SJSA1 (cell line): ENCODE results near the gene PTPN1. TPM values are rescaled to one million over a fixed set of nuclear protein-coding genes. Genes with fewer than 3 reads are reported as not detected.
A peak's percentile ranks its signal among the peaks of the same experiment; 100 is the strongest.

Experiments
- DNase-seq, 2 experiments: peaks; one replicate each; pipeline ENCODE4 v3.0.0-alpha.2; 2015 to 2020; ENCODE audit warnings: low spot score in 2 of 2, low read depth in 1 of 2
- H3K27ac ChIP-seq: fragments of 250-450 bp; sonication (Bioruptor Pico); 2 replicates; pipeline ENCODE4 v1.5.1; 2020; ENCODE audit warnings: mild to moderate bottlenecking, moderate library complexity
- H3K27me3 ChIP-seq: fragments of 250-450 bp; sonication (Bioruptor Pico); replicated peaks from 2 replicates; pipeline ENCODE4 v1.5.1; 2020; ENCODE audit warnings: mild to moderate bottlenecking, moderate library complexity
- H3K36me3 ChIP-seq: fragments of 250-450 bp; sonication (Bioruptor Pico); 2 replicates; pipeline ENCODE4 v1.5.1; 2020; ENCODE audit warnings: mild to moderate bottlenecking
- H3K4me1 ChIP-seq: fragments of 250-450 bp; sonication (Bioruptor Pico); replicated peaks from 2 replicates; pipeline ENCODE4 v1.6.1; 2021; ENCODE audit warnings: mild to moderate bottlenecking
- H3K4me3 ChIP-seq: fragments of 250-450 bp; sonication (Bioruptor Pico); 2 replicates; pipeline ENCODE4 v1.5.1; 2020; ENCODE audit warnings: mild to moderate bottlenecking
- H3K9me3 ChIP-seq: fragments of 250-450 bp; sonication (Bioruptor Pico); replicated peaks from 2 replicates; pipeline ENCODE4 v1.5.1; 2020; ENCODE audit warnings: mild to moderate bottlenecking
- total RNA-seq: library from RNA; depleted of rRNA; stranded (reverse); fragments of >200 nt; shearing (Covaris generic); gene quantifications from 2 replicates; pipeline ENCODE4 v1.2.3, GENCODE V29; 2014; rRNA removed

The PTPN1 gene
- 61.1 and 71.3 TPM in 2 replicates for total RNA-seq

DNA sequence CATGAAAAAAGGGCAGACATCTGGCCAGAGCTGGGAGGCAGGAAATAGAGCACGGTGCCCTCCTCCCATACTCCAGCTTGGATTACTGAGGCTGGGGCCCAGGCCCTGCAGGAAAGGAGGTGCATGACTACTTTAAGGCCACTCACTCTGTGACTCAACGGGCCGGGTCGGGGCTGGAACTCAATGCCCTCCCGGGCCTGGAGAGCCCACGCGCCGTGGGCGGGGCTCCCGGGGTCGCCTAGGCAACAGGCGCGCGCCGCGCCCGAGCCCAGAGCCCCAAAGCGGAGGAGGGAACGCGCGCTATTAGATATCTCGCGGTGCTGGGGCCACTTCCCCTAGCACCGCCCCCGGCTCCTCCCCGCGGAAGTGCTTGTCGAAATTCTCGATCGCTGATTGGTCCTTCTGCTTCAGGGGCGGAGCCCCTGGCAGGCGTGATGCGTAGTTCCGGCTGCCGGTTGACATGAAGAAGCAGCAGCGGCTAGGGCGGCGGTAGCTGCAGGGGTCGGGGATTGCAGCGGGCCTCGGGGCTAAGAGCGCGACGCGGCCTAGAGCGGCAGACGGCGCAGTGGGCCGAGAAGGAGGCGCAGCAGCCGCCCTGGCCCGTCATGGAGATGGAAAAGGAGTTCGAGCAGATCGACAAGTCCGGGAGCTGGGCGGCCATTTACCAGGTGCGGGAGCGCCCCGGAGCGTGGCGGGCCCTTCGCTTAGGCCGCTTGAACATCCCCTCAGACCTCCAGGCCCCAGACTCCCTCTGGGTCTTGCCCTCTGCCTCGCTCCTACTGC, at the start of gene PTPN1:
Gene PTPN1, plus strand, starts transcription at position 461 of the 783 bp plus-strand sequence. Its CDS starts 145 bp downstream, at position 606.
- peak; percentile 99 to 100 for DNase-seq
- H3K9me3 ChIP-seq: no peaks in the 10 kb centered on the region

DNA sequence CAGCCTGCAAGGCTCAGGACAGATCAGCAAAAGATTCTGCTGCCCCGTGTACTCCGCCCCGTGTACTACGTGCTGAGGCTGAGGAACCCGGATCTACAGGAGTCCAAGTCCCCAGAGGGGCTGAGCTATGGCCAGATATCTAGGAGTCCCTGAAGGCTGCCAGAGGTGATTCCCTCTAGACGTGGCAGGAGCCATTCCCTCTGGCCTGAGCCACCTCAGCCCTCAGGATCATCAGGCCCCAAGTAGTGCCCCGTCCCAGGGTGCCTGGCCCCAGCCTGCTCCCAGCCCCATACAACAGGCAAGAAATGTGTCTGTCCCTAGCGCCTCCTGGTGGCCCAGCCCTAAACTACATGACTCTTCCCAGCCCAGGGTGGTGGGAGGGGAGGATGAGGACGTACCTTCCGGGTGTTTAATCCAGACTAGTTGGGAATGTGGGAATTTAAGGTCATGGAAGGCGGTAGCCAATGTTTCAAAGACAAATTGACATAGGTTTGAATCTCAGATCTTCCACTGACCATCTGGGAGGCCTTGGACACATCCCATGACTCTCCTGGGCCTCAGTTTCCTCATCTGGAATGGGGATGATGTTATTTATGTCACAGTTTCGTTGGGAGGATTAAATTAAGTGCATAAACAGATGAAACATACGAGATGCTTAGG, 49.4 kb upstream of the PTPN1 start:
- Histone ChIP-seq H3K4me1 (0 out of 2 replicates have a peak, but pooled peaks cover 5% of the 10 kb centered on the region), H3K27me3 (no peaks in the 10 kb centered on the region), H3K36me3 (no peaks in the 10 kb centered on the region), H3K4me3 (no peak overlapping the region), H3K9me3 (no peaks in the 10 kb centered on the region), H3K27ac (no peak overlapping the region)
- peak; percentile 80 to 83 for DNase-seq

More for the DNA sequence above, at the start of gene PTPN1:
- H3K4me1 ChIP-seq: peaks cover 42% of the 10 kb centered on the region
- peak within 1 kb of the TSS; percentile 80 for H3K4me3 ChIP-seq
- H3K27ac ChIP-seq: peak within 1 kb of the TSS; percentile 62
- no peaks in the 10 kb centered on the region for H3K27me3 ChIP-seq
- peaks cover 11% of the 10 kb centered on the region; the same call in 1 of the 2 replicates for H3K36me3 ChIP-seq

DNA sequence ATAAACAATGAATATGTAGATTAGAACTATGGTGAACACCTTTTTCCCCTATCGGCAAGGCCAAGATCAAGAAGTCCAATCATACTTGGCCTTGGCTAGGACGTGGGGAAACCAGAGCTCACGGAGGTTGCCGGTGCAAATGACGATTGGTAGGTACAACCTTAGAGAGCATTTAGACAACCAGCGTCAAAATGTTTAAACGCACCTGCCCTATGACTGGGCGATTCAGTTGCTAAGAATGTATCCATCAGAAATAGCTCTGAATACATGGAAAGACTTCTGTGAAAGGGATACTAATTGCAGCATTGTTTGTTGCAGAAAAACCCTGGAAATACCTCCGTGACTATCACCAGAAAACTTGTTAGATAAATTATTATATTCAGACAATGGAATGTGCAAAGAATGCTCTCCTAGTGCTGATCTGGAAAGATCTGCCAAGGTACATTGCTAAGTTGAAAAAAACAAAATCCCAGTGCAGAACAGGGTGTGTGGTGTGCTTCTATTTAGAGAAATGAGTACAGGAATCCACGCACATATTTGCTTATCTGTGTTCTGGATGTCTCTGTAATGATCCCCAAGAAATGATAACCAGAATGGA, 48.0 kb upstream of the PTPN1 start:
- no peak for DNase-seq
- Histone ChIP-seq H3K9me3 (no peaks in the 10 kb centered on the region), H3K27me3 (no peaks in the 10 kb centered on the region), H3K4me1 (0 out of 2 replicates have a peak, but pooled peaks cover 5% of the 10 kb centered on the region), H3K4me3 (no peak overlapping the region), H3K27ac (no peak overlapping the region), H3K36me3 (no peaks in the 10 kb centered on the region)

DNA sequence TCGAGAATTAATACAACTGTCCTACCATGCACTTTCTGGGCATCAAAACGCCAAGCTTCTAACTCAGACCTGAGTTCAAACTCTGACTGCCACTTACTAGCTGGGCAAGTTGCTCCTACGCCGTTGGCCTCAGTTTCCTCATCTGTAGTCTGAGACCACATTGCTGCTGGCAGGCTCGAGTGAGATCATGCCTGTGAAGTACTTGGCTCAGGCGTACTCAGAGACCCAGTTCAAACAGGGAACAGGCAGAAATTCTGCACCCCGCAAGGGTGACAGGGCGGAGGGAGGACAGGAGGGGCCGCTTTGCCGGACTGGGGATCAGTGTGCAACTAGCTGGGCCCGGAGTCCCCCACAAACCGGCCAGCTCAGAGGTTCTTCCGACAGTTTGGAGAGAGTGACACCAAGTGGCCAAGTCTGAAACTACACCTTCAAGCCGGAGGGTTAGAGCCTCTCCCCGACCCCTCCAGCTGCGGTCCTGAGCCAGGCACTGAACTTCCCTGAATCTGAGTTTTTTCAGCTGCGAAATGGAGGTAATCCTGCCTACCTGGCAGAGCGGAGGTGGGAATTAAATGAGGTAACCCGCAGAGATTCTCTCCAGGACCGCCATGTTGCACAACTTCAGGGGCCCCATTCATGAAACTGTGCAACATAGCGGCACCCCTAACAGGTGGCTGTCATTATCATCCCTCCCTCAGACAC, 46.0 kb upstream of the PTPN1 start:
- DNase-seq: peak; percentile 58 to 75
- Histone ChIP-seq H3K36me3 (no peaks in the 10 kb centered on the region), H3K27ac (no peak overlapping the region), H3K4me1 (0 out of 2 replicates have a peak, but pooled peaks cover 5% of the 10 kb centered on the region), H3K27me3 (no peaks in the 10 kb centered on the region), H3K4me3 (no peak overlapping the region), H3K9me3 (no peaks in the 10 kb centered on the region)

DNA sequence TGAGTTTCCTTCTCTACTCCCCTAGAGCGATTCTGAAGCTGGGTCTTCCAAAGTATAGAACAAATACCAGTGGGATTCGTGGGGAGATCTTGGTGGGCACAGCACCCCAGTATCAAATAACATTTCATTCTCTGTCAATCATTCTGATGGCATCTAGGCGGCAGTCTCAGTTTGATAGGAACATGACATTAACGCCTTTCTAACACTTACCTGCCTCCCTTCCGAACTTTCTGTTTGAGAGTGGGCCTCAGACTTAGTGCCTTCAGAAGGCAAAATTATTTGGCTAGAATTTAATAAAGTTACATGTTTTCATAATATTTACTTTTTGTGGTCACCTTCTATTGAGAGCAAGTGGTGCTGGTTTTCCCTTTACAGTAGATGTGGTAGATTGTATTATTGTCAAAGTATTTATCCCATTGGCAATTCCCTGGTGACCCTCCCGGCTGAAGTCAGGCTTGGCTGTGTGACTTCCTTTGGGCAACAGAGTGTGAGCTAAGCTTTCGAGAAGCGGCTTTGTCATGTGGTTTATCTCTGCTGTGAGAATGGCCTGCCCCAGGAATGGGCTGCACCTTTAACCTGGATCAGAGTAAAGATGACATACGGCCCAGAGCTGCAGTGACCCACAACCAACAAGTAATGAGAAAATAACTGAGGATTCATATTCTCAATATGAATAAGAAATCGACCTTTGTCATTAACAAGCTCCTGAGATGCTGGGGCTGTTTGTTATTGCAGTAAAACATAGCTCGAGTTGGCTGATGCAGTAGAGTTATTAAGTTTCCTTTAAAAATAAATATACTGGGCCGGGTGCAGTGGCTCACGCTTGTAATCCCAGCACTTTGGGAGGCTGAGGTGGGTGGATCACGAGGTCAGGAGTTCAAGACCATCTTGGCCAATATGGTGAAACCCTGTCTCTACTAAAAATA, 45.2 kb upstream of the PTPN1 start:
- no peaks in the 10 kb centered on the region for H3K27me3 ChIP-seq
- no peaks in the 10 kb centered on the region for H3K9me3 ChIP-seq
- no peaks in the 10 kb centered on the region for H3K36me3 ChIP-seq
- 0 out of 2 replicates have a peak, but pooled peaks cover 5% of the 10 kb centered on the region for H3K4me1 ChIP-seq
- H3K27ac ChIP-seq: no peak overlapping the region
- no peak overlapping the region for H3K4me3 ChIP-seq
- DNase-seq: no peak

DNA sequence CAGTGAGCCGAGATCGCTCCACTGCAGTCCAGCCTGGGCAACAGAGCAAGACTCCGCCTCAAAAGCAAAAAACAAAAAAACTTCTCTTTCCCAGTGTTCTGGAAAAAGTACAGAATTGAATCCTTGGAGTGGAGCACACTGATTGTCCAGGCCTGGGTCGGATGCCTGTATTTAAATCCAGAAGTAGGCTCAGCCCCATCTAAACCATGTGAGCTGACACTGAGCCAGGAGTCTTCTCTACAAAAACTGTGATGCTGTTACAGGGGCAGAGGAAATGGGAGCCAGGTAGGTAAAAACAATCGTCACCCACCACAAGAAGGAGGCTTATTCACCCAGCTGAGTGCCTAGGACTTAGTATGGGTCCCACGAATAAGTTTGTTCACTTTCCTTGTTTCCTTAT, 43.0 kb upstream of the PTPN1 start:
- H3K9me3 ChIP-seq: no peaks in the 10 kb centered on the region
- no peak for DNase-seq
- no peak overlapping the region for H3K27ac ChIP-seq
- H3K4me1 ChIP-seq: 0 out of 2 replicates have a peak, but pooled peaks cover 5% of the 10 kb centered on the region
- H3K27me3 ChIP-seq: no peaks in the 10 kb centered on the region
- no peak overlapping the region for H3K4me3 ChIP-seq
- no peaks in the 10 kb centered on the region for H3K36me3 ChIP-seq

DNA sequence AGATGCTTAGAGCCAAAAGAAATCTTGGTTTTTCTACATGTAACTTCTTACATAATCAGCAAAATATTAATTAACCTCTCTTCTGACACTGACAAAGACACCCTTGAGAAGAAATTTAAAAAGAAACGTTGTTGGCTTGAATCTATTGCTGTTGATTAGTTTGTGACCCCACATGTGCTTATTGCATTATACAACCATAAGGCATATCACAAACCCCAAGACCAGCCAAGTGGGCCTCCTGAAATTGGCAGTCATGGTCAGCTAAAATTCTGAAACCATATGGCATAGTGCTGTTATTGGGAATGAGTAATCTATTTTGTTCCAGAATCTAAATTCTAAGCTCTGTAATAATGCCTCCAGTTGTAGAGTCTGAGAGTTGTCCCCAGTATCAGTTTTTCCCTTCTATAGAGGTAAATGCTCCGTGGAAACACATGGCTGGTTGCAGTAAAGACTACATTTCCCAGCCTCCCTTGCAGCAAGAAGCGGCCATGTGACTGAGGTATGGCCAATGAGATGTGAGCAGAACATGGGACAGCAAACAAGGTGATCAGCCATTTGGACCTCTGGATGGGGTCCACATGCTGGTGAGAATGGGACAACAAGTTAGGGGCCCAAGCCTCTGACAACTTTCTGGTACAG, 42.3 kb upstream of the PTPN1 start:
- H3K27ac ChIP-seq: no peak overlapping the region

DNA sequence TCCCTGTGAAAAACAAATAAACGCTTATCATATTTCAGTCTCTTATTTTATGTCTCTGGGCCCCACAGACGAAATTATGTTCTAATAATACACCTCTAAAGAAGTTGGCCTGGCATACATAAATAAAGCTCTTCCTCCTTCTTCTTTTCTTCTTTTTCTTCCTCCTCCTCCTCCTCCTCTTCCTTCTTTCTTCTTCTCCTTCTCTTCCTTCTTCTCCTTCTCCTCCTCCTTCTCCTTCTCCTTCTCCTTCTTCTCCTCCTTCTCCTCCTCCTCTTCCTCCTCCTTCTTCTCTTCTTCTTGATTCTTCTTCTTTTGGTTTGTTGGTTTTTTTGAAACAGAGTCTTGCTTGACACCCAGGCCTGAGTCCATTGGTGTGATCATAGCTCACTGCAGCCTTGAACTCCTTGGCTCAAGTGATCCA, 41.8 kb upstream of the PTPN1 start:
- Histone ChIP-seq H3K27ac (no peak overlapping the region), H3K9me3 (no peaks in the 10 kb centered on the region), H3K4me3 (no peak overlapping the region), H3K36me3 (no peaks in the 10 kb centered on the region), H3K4me1 (0 out of 2 replicates have a peak, but pooled peaks cover 5% of the 10 kb centered on the region), H3K27me3 (no peaks in the 10 kb centered on the region)
- DNase-seq: no peak

More for the DNA sequence above, 42.3 kb upstream of the PTPN1 start:
- Histone ChIP-seq H3K9me3 (no peaks in the 10 kb centered on the region), H3K27me3 (no peaks in the 10 kb centered on the region), H3K4me3 (no peak overlapping the region), H3K36me3 (no peaks in the 10 kb centered on the region), H3K4me1 (0 out of 2 replicates have a peak, but pooled peaks cover 5% of the 10 kb centered on the region)
- no peak for DNase-seq

DNA sequence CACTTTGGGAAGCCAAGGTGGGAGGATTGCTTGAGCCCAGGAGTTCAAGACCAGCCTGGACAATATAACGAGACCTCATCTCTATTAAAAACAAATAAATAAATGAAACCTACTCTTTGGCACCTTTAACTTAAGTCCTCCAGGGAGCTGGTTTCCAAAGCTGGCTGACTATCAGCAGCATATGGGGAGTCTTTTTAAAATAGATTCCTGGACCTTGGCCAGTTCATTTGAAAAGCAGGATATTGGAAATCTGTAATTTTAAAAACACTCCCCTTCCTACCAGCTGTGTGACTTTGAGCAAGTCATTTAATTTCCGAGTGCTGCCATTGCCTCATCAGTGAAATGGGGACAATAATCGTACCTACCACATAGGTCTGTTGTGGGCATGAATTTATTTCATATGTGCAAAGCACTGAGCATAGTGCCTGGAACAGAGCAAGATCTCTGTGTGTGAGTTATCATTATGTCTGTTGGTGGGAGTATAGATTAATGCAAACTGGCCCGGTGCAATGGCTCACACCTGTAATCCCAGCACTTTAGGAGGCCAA, 40.9 kb upstream of the PTPN1 start:
- no peak overlapping the region for H3K4me3 ChIP-seq
- H3K27ac ChIP-seq: no peak overlapping the region
- H3K9me3 ChIP-seq: no peaks in the 10 kb centered on the region
- DNase-seq: no peak
- 0 out of 2 replicates have a peak, but pooled peaks cover 5% of the 10 kb centered on the region for H3K4me1 ChIP-seq
- H3K36me3 ChIP-seq: no peaks in the 10 kb centered on the region
- H3K27me3 ChIP-seq: no peaks in the 10 kb centered on the region

DNA sequence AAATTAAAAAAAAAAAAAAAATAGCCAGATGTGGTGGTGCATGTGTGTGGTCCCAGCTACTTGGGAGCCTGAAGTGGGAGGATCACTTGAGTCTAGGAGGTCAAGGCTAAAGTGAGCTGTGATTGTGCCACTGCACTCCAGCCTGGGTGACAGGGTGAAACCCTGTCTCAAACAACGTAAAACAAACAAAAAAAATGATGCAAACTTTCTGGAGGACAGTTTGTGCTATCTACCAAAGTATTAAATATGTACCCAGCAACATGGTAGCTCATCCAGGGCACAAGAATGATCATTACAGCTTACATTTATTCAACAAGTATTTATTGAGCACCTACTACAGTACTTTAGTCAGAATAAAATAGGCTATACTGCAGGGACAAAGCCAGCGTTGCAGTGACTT, 40.4 kb upstream of the PTPN1 start:
- H3K27me3 ChIP-seq: no peaks in the 10 kb centered on the region
- H3K27ac ChIP-seq: no peak overlapping the region
- H3K4me1 ChIP-seq: no peaks in the 10 kb centered on the region
- no peak for DNase-seq
- H3K36me3 ChIP-seq: no peaks in the 10 kb centered on the region
- H3K9me3 ChIP-seq: no peaks in the 10 kb centered on the region
- no peak overlapping the region for H3K4me3 ChIP-seq

DNA sequence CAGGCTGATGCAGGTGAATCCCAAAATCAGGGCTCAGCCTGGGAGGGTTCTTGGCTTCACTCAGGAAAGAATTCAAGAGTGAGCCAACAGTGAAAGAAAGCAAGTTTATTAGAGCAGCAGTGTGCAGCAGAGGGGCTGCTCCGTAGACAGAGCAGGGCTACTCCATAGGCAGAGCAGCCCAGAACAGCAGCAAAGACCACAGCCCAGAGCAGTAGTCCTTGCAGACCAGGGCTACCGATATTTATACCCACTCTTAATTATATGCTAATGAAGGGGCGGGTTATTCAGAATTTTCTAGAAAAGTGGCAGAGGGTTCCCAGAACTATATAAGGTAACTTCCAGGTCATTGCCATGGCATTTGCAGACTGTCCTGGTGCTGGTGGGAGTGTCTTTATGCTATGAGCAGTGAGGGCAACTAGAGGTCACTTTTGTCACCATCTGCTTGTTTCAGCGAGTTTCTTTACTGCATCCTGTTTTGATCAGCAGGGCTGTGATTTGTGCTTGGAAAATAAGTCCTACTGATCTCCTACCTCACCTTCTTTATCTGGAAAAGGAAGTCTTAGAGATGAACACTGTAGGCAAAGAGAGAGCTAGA, 39.8 kb upstream of the PTPN1 start:
- no peak overlapping the region for H3K4me3 ChIP-seq
- no peak for DNase-seq
- H3K36me3 ChIP-seq: no peaks in the 10 kb centered on the region
- H3K27me3 ChIP-seq: no peaks in the 10 kb centered on the region
- peaks cover under 1% of the 10 kb centered on the region; the same call in 1 of the 2 replicates for H3K4me1 ChIP-seq
- H3K9me3 ChIP-seq: no peaks in the 10 kb centered on the region
- H3K27ac ChIP-seq: no peak overlapping the region

DNA sequence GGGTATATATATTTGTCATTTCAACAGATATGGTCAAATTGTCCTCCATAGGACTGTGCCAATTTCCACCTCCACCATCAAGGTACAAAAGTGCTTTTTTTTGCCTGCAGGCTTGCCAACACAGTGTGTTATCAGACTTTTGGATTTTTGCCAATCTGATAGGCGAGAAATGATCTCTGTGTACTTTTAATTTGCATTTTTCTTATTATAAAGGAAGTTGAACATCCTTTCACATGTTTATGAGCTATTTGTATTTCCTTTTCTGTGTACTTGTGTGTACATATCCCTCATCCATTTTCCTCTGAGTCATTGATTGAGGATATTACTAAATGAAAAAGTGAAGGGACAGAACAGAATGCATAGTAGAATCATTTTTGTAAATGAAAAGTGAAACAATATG, 39.0 kb upstream of the PTPN1 start:
- Histone ChIP-seq H3K9me3 (no peaks in the 10 kb centered on the region), H3K27me3 (no peaks in the 10 kb centered on the region), H3K4me3 (no peak overlapping the region), H3K4me1 (peaks cover 8% of the 10 kb centered on the region), H3K27ac (no peak overlapping the region), H3K36me3 (no peaks in the 10 kb centered on the region)
- DNase-seq: no peak
